ENCODE results near the gene FGD5.

DNA sequence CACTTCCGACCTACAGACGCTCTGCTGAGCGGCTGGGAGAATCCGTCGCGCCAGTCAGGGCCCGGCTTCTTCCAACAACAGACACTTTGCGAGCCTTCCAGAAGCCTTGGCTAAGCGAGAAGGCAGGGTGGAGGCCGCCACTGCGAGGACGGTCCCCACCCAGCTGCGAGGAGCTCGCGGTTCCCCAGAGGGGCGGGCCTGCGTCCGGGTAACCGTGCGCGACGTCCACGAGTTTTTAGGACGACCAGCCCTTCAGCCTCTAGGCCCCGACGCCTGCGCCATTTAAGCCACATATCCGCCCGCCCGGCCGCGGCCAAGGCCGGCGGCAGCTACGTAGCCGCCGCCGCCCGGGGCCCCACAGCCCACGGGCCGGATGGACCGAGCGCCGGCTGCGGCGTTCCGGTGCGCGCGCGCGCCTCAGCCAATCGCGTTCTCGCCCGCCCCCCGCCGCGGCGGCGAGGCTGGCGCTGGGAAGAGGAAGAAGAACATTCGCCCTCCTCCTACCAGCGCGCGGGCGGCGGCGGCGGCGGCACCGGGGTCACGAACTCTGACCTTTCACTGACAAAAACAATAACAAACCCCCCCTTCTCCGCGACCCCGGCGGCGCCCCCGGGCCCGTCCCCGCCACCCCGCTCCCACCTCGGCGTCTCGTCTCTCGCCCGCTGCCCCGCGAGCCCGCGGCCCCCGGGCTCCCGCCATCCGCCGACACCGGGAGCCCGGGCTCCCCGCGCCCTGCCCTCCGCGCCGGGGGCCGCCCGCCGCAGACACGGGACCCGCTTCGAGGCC lies 128.5 kb downstream of the FGD5 start, which contains the start of gene NR2C2:
- TF ChIP-seq, protein P1, sequence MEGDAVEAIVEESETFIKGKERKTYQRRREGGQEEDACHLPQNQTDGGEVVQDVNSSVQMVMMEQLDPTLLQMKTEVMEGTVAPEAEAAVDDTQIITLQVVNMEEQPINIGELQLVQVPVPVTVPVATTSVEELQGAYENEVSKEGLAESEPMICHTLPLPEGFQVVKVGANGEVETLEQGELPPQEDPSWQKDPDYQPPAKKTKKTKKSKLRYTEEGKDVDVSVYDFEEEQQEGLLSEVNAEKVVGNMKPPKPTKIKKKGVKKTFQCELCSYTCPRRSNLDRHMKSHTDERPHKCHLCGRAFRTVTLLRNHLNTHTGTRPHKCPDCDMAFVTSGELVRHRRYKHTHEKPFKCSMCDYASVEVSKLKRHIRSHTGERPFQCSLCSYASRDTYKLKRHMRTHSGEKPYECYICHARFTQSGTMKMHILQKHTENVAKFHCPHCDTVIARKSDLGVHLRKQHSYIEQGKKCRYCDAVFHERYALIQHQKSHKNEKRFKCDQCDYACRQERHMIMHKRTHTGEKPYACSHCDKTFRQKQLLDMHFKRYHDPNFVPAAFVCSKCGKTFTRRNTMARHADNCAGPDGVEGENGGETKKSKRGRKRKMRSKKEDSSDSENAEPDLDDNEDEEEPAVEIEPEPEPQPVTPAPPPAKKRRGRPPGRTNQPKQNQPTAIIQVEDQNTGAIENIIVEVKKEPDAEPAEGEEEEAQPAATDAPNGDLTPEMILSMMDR (IDR thresholded peaks at IDR 0.05): no peak
- TF ChIP-seq POLR2A (IDR thresholded peaks at IDR 0.05): no peak
